AG04450 (cell line): ENCODE data around the gene CLCNKB. TPM values are rescaled to one million over a fixed set of nuclear protein-coding genes. Genes with fewer than 3 reads are reported as not detected.
"Not testable (repeated sequence)": the region's sequence is repeated elsewhere in the genome, so short reads cannot be mapped to it uniquely, and the experiment has no call there.

Source experiments
- CTCF ChIA-PET: fragments of 300-600, 350-600 bp; formaldehyde crosslinking; extraction: SDS; loops from one replicate; lab custom pipeline; 2022; ENCODE audit warnings: antibody characterized with exemption, inconsistent platforms; lab: Charles Lee
- POLR2A ChIA-PET: fragments of 350-600 bp; formaldehyde crosslinking; extraction: SDS; loops from one replicate; lab custom pipeline; 2021; ENCODE audit warnings: antibody characterized with exemption, inconsistent platforms; lab: Yijun Ruan, JAX
- DNase-seq: peaks from one replicate; pipeline ENCODE4 v3.0.0-alpha.2; 2011; ENCODE audit warnings: low read depth, low spot score
- H3K27ac ChIP-seq: one replicate; pipeline ENCODE4 v1.5.1; 2012; ENCODE audit warnings: low read depth, low read length, control low read depth
- H3K27me3 ChIP-seq: one replicate; pipeline ENCODE4 v1.6.0; 2012; ENCODE audit warnings: low read length; ENCODE audit not compliant: control insufficient read depth, insufficient read depth
- H3K4me3 ChIP-seq: 2 replicates; pipeline ENCODE4 v1.5.1; 2011; ENCODE audit warnings: mild to moderate bottlenecking, low read depth, low read length, control low read depth
- H3K9me3 ChIP-seq: 2 replicates; pipeline ENCODE4 v1.5.1; 2012; ENCODE audit warnings: low read length; ENCODE audit not compliant: control insufficient read depth, insufficient read depth
- polyA plus RNA-seq: library from polyadenylated mRNA; depleted of rRNA; stranded (reverse); fragments of >200 nt; gene quantifications from 2 replicates; pipeline ENCODE4 v1.2.3, GENCODE V29; 2011
- TF ChIP-seq, protein P1 (sequence below): IDR thresholded peaks from 2 replicates; pipeline ENCODE4 v1.5.1; 2011; ENCODE audit warnings: low read depth, low read length, control low read depth, inconsistent platforms

The CLCNKB gene
- polyA plus RNA-seq, 1 experiment: 0.21 TPM

- H3K27me3 ChIP-seq: peaks cover 5% of the 10 kb centered on the region
- H3K4me3 ChIP-seq: no peak overlapping the region
- DNase-seq: no peak
- ChIA-PET POLR2A (no interaction called here), CTCF (interaction anchor here (0.6 to 1.1 kb wide), 2 partner anchors 10 to 230 kb away, joined by 3 read pairs; no protein-coding TSS in a partner anchor)
- no peaks in the 10 kb centered on the region for H3K9me3 ChIP-seq
- TF ChIP-seq, protein P1, sequence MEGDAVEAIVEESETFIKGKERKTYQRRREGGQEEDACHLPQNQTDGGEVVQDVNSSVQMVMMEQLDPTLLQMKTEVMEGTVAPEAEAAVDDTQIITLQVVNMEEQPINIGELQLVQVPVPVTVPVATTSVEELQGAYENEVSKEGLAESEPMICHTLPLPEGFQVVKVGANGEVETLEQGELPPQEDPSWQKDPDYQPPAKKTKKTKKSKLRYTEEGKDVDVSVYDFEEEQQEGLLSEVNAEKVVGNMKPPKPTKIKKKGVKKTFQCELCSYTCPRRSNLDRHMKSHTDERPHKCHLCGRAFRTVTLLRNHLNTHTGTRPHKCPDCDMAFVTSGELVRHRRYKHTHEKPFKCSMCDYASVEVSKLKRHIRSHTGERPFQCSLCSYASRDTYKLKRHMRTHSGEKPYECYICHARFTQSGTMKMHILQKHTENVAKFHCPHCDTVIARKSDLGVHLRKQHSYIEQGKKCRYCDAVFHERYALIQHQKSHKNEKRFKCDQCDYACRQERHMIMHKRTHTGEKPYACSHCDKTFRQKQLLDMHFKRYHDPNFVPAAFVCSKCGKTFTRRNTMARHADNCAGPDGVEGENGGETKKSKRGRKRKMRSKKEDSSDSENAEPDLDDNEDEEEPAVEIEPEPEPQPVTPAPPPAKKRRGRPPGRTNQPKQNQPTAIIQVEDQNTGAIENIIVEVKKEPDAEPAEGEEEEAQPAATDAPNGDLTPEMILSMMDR: no peak
- no peak overlapping the region for H3K27ac ChIP-seq
These were observed 20.4 kb upstream of the CLCNKB start for GRCh38 chr1:16023050-16023653.

GRCh38 chr1:16026302-16026701 lies 17.3 kb upstream of the CLCNKB start:
- POLR2A ChIA-PET, DNase-seq, H3K27ac ChIP-seq, H3K4me3 ChIP-seq, H3K9me3 ChIP-seq, H3K27me3 ChIP-seq: not testable (repeated sequence)
- CTCF ChIA-PET: interaction anchor here (0.6 to 0.7 kb wide), 2 partner anchors 16 to 219 kb away, joined by 3 read pairs; partner anchors contain the start of gene UQCRHL

- CTCF ChIA-PET: interaction anchor here (0.6 to 0.7 kb wide), 2 partner anchors 16 to 219 kb away, joined by 3 read pairs; partner anchors contain the start of gene UQCRHL
- TF ChIP-seq, protein P1: no peak
- no peak overlapping the region for H3K27ac ChIP-seq
- H3K27me3 ChIP-seq: peaks cover 5% of the 10 kb centered on the region
- POLR2A ChIA-PET: no interaction called here
- H3K9me3 ChIP-seq: no peaks in the 10 kb centered on the region
- peak overlapping the region; percentile 41 for H3K4me3 ChIP-seq
- no peak for DNase-seq
These were observed 16.7 kb upstream of the CLCNKB start for GRCh38 chr1:16026723-16027484.

DNA sequence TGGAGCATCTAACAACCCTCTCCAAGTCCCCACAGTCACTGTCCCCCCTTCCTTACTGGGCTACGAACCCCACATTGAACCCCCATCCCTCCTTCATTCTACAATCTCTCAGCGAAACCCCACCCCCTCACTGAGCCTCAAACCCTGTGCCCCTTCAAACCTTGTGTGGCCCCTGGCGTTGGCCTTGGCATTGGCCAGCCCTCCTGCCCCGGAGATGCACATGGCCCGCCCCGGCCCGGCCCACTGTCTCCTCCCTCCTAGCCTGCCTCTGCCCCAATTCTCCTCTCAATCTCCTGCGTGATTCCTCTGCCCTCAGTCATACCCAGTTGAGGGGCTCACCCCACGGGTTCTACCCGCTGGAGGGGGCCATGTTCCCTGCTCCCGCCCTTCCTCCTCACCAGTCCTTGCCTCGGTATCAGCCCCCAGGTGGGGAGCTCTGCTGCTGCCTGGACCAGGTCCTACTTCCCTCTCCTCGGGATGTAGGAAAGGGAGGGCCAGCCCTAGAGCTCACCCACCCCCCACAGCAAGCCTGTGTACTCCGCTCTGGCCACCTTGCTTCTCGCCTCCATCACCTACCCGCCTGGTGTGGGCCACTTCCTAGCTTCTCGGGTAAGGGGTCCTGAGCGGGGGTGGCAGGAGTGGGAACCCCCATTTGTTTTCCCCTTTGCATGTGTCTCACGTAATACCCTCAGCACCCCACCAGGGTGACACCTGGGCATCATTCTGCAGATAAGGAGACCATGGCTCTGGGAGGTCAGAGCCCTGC lies 15.2 kb upstream of the CLCNKB start:
- TF ChIP-seq, protein P1: no peak
- no peaks in the 10 kb centered on the region for H3K9me3 ChIP-seq
- ChIA-PET POLR2A (no interaction called here), CTCF (no interaction called here)
- no peak overlapping the region for H3K4me3 ChIP-seq
- no peak overlapping the region for H3K27ac ChIP-seq
- peaks cover 5% of the 10 kb centered on the region for H3K27me3 ChIP-seq
- DNase-seq: no peak

DNA sequence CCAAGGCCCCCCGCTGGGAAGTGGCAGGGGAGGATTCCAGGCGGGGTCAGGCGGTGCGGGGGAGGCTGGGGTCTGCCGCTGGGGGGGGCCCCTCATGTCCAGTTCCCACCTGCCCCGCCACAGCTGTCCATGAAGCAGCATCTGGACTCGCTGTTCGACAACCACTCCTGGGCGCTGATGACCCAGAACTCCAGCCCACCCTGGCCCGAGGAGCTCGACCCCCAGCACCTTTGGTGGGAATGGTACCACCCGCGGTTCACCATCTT lies 14.6 kb upstream of the CLCNKB start:
- H3K27me3 ChIP-seq, H3K4me3 ChIP-seq, DNase-seq, H3K9me3 ChIP-seq, H3K27ac ChIP-seq, POLR2A ChIA-PET: not testable (repeated sequence)
- CTCF ChIA-PET: interaction anchor here (0.6 kb wide), 1 partner anchor 213 kb away, joined by 3 read pairs; no protein-coding TSS in a partner anchor
